Measurements from ENCODE around the gene POLR2M. TPM values are rescaled to one million over a fixed set of nuclear protein-coding genes. Genes with fewer than 3 reads are reported as not detected.

Gene POLR2M
- total RNA-seq, 2 donors from 2014 or later: 14.5 to 22.6 TPM

GRCh38 chr15:57663262-57663661 is 43.3 kb upstream of the POLR2M start:
- no peak for ATAC-seq
- H3K4me1 ChIP-seq: peaks cover 54% of the 10 kb centered on the region
- intact Hi-C loops (cut with DNase I): loop anchor here (10.0 kb wide), 1 partner anchor 202 kb away; no protein-coding TSS in a partner anchor
- H3K27me3 ChIP-seq: no peaks in the 10 kb centered on the region
- no peak for DNase-seq
- H3K9me3 ChIP-seq: no peaks in the 10 kb centered on the region
- TF ChIP-seq CTCF (IDR thresholded peaks at IDR 0.05) (no peak), POLR2A (IDR thresholded peaks at IDR 0.05) (no peak)
- H3K4me3 ChIP-seq: no peak overlapping the region
- WGBS, 2 donors: 82 to 97% methylated on average over 2 of the region's 2 CpGs
- H3K27ac ChIP-seq: peak overlapping the region in 3 of 4 donors; percentile 45 to 66 (median 52)
- H3K36me3 ChIP-seq (replicated peaks in 1 of 2; ENCODE audit: insufficient read depth in 1 of 2, low read depth in 2 of 2): no peaks in the 10 kb centered on the region

GRCh38 chr15:57665194-57665593 is 41.3 kb upstream of the POLR2M start:
- Histone ChIP-seq H3K36me3 (replicated peaks in 1 of 2; ENCODE audit: insufficient read depth in 1 of 2, low read depth in 2 of 2) (no peaks in the 10 kb centered on the region), H3K27me3 (no peaks in the 10 kb centered on the region), H3K9me3 (no peaks in the 10 kb centered on the region), H3K27ac (peak overlapping the region in 2 of 4 donors; percentile 3 to 27), H3K4me3 (no peak overlapping the region), H3K4me1 (peaks cover 57% of the 10 kb centered on the region)
- 48 to 49% methylated on average over 2 of the region's 2 CpGs for WGBS, 2 donors
- no peak for DNase-seq
- intact Hi-C loops (cut with DNase I): loop anchor here (10.0 kb wide), 1 partner anchor 200 kb away; no protein-coding TSS in a partner anchor
- TF ChIP-seq POLR2A (IDR thresholded peaks at IDR 0.05) (no peak), CTCF (IDR thresholded peaks at IDR 0.05) (no peak)
- ATAC-seq: no peak

- DNase-seq: no peak
- no peaks in the 10 kb centered on the region for H3K36me3 ChIP-seq (replicated peaks in 1 of 2; ENCODE audit: insufficient read depth in 1 of 2, low read depth in 2 of 2)
Measured at GRCh38 chr15:57665939-57666338, 40.6 kb upstream of the POLR2M start.

GRCh38 chr15:57667171-57667849 is 39.2 kb upstream of the POLR2M start:
- peak in 6 of 7 experiments; percentile 29 to 63 (median 60) for TF ChIP-seq CTCF (IDR thresholded peaks at IDR 0.05)
- TF ChIP-seq POLR2A (IDR thresholded peaks at IDR 0.05): peak in 2 of 3 donors; percentile 11 to 30
- 18 to 19% methylated on average over 10 of the region's 10 CpGs for WGBS, 2 donors
- DNase-seq (peak; percentile 32 to 58 (median 34)), ATAC-seq (peak; percentile 85)
- H3K27ac ChIP-seq: peak overlapping the region; percentile 39 to 75 (median 62)
- H3K4me3 ChIP-seq: no peak overlapping the region
- H3K4me1 ChIP-seq: peaks cover 52% of the 10 kb centered on the region
- H3K27me3 ChIP-seq: no peaks in the 10 kb centered on the region
- intact Hi-C loops (cut with DNase I): loop anchor here (10.0 kb wide), 1 partner anchor 197 kb away; no protein-coding TSS in a partner anchor
- H3K9me3 ChIP-seq: no peaks in the 10 kb centered on the region
- H3K36me3 ChIP-seq (replicated peaks in 1 of 2; ENCODE audit: insufficient read depth in 1 of 2, low read depth in 2 of 2): no peaks in the 10 kb centered on the region

More at GRCh38 chr15:57665939-57666338, 40.6 kb upstream of the POLR2M start:
- no peak for ATAC-seq
- Histone ChIP-seq H3K4me3 (no peak overlapping the region), H3K27me3 (no peaks in the 10 kb centered on the region), H3K27ac (peak overlapping the region in 3 of 4 donors; percentile 7 to 71 (median 39)), H3K4me1 (peaks cover 57% of the 10 kb centered on the region), H3K9me3 (no peaks in the 10 kb centered on the region)
- intact Hi-C loops (cut with DNase I): loop anchor here (10.0 kb wide), 1 partner anchor 199 kb away; no protein-coding TSS in a partner anchor
- WGBS, 2 donors: 39 to 44% methylated on average over 4 of the region's 4 CpGs
- TF ChIP-seq CTCF (IDR thresholded peaks at IDR 0.05) (no peak), POLR2A (IDR thresholded peaks at IDR 0.05) (no peak)
